Activated T-cell treated with anti-CD3 and anti-CD28 coated beads for 1 hour (primary cell): ENCODE results near the gene ATP6AP1.
"Not testable (repeated sequence)": the region's sequence is repeated elsewhere in the genome, so short reads cannot be mapped to it uniquely, and the experiment has no call there.

Experiments used
- DNase-seq: peaks from one replicate; pipeline ENCODE4 v3.0.0-alpha.2; 2020; ENCODE audit warnings: low read depth

The ATP6AP1 gene

GRCh38 chrX:154399527-154400368 lies 28.7 kb upstream of the ATP6AP1 start:
- DNase-seq = no peak

- DNase-seq = not testable (repeated sequence)
Observed at GRCh38 chrX:154400369-154400817, 28.1 kb upstream of the ATP6AP1 start.

GRCh38 chrX:154401045-154401799 lies 27.3 kb upstream of the ATP6AP1 start:
- no peak for DNase-seq

- no peak for DNase-seq
Observed at GRCh38 chrX:154401918-154402621, 26.4 kb upstream of the ATP6AP1 start.

- DNase-seq = no peak
Observed at GRCh38 chrX:154402622-154403127, 25.8 kb upstream of the ATP6AP1 start.

- no peak for DNase-seq
Observed at GRCh38 chrX:154403192-154403591, 25.3 kb upstream of the ATP6AP1 start.

GRCh38 chrX:154403858-154404257 lies 24.6 kb upstream of the ATP6AP1 start:
- DNase-seq = no peak

- no peak for DNase-seq
Observed at GRCh38 chrX:154404625-154405192, 23.8 kb upstream of the ATP6AP1 start.

GRCh38 chrX:154408659-154409221 lies 19.7 kb upstream of the ATP6AP1 start:
- no peak for DNase-seq

- no peak for DNase-seq
Observed at GRCh38 chrX:154409222-154409871, 19.1 kb upstream of the ATP6AP1 start, which contains the start of gene DNASE1L1. DNASE1L1 (minus strand) TSS chrX:154409254; CDS start chrX:154405568, 3,686 bp downstream.

GRCh38 chrX:154411981-154412340 lies 16.5 kb upstream of the ATP6AP1 start:
- DNase-seq = peak; percentile 34

GRCh38 chrX:154412468-154412867 lies 16.0 kb upstream of the ATP6AP1 start:
- DNase-seq = peak; percentile 19

- no peak for DNase-seq
Observed at GRCh38 chrX:154413142-154413541, 15.3 kb upstream of the ATP6AP1 start.

GRCh38 chrX:154417157-154417556 lies 11.3 kb upstream of the ATP6AP1 start:
- DNase-seq = no peak

- DNase-seq = no peak
Observed at GRCh38 chrX:154419189-154419588, 9.3 kb upstream of the ATP6AP1 start.

GRCh38 chrX:154419688-154420401 lies 8.6 kb upstream of the ATP6AP1 start:
- no peak for DNase-seq

GRCh38 chrX:154420402-154420756 lies 8.1 kb upstream of the ATP6AP1 start:
- no peak for DNase-seq

- no peak for DNase-seq
Observed at GRCh38 chrX:154426916-154427770, 1.3 kb upstream of the ATP6AP1 start.

GRCh38 chrX:154429711-154430110 lies 1.2 kb downstream of the ATP6AP1 start:
- no peak for DNase-seq
